GM18519 (cell line): ENCODE measurements around the gene ATG14.
"Not testable (repeated sequence)": the region's sequence is repeated elsewhere in the genome, so short reads cannot be mapped to it uniquely, and the experiment has no call there.

Experiments used
- ATAC-seq: cut with Tn5 transposase; IDR thresholded peaks from one replicate; pipeline ENCODE4 v1.9.1; 2021; ENCODE audit warnings: mild to moderate bottlenecking, moderate library complexity; ENCODE audit not compliant: unreplicated experiment, low FRiP score

ATG14 gene

GRCh38 chr14:55433880-55434804 is 22.5 kb upstream of the ATG14 start:
- no peak for ATAC-seq

- ATAC-seq: no peak
These were observed 21.0 kb upstream of the ATG14 start for GRCh38 chr14:55432628-55433027.

- ATAC-seq: peak; percentile 52
These were observed 18.5 kb upstream of the ATG14 start for GRCh38 chr14:55430024-55430690.

GRCh38 chr14:55427439-55427838 is 15.8 kb upstream of the ATG14 start:
- no peak for ATAC-seq

- no peak for ATAC-seq
These were observed 15.3 kb upstream of the ATG14 start for GRCh38 chr14:55426891-55427290.

- ATAC-seq: no peak
These were observed 13.5 kb upstream of the ATG14 start for GRCh38 chr14:55425091-55425490.

- no peak for ATAC-seq
These were observed 12.3 kb upstream of the ATG14 start for GRCh38 chr14:55423969-55424368.

GRCh38 chr14:55422338-55422737 is 10.7 kb upstream of the ATG14 start:
- ATAC-seq: not testable (repeated sequence)

GRCh38 chr14:55419663-55420062 is 8.0 kb upstream of the ATG14 start:
- no peak for ATAC-seq

GRCh38 chr14:55418411-55418810 is 6.8 kb upstream of the ATG14 start:
- no peak for ATAC-seq

GRCh38 chr14:55417955-55418354 is 6.3 kb upstream of the ATG14 start:
- ATAC-seq: no peak

- ATAC-seq: no peak
These were observed 5.2 kb upstream of the ATG14 start for GRCh38 chr14:55416866-55417265.

GRCh38 chr14:55414551-55414950 is 2.9 kb upstream of the ATG14 start:
- ATAC-seq: no peak

GRCh38 chr14:55412676-55413075 is 1.0 kb upstream of the ATG14 start:
- no peak for ATAC-seq

GRCh38 chr14:55410876-55411275 is 754 bp downstream of the ATG14 start:
- ATAC-seq: no peak

- no peak for ATAC-seq
These were observed 7.3 kb downstream of the ATG14 start for GRCh38 chr14:55404173-55404854.

GRCh38 chr14:55401751-55402150 is 9.9 kb downstream of the ATG14 start:
- no peak for ATAC-seq

GRCh38 chr14:55399852-55400251 is 11.8 kb downstream of the ATG14 start:
- no peak for ATAC-seq

- no peak for ATAC-seq
These were observed 12.4 kb downstream of the ATG14 start for GRCh38 chr14:55399183-55399582.

- no peak for ATAC-seq
These were observed 13.0 kb downstream of the ATG14 start for GRCh38 chr14:55398679-55399078.

- no peak for ATAC-seq
These were observed 22.3 kb downstream of the ATG14 start for GRCh38 chr14:55389330-55389729.
